HG02884 (cell line): ENCODE results near the gene SPTAN1.
"Not testable (repeated sequence)": the region's sequence is repeated elsewhere in the genome, so short reads cannot be mapped to it uniquely, and the experiment has no call there.

Experiments
- ATAC-seq: cut with Tn5 transposase; IDR thresholded peaks from one replicate; pipeline ENCODE4 v1.9.1; 2021; ENCODE audit warnings: mild to moderate bottlenecking, moderate library complexity; ENCODE audit not compliant: unreplicated experiment

SPTAN1 gene

DNA sequence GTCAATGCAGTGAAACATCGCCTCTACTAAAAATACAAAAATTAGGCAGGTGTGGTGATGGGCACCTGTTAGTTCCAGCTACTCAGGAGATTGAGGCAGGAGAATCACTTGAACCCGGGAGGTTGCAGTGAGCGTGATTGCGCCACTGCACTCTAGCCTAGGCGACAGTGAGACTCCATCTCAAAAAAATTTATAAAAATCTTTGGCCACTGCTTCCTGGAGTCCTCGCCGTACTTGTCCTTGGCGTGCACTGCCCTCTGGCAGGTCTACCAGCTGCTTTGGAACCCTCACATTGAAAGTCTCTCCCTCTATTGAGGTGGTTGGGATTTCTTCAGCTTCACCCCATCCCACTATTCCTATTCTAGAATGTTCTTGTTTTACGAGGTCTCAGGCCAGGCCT, 79.2 kb downstream of the SPTAN1 start:
- ATAC-seq, result no peak

DNA sequence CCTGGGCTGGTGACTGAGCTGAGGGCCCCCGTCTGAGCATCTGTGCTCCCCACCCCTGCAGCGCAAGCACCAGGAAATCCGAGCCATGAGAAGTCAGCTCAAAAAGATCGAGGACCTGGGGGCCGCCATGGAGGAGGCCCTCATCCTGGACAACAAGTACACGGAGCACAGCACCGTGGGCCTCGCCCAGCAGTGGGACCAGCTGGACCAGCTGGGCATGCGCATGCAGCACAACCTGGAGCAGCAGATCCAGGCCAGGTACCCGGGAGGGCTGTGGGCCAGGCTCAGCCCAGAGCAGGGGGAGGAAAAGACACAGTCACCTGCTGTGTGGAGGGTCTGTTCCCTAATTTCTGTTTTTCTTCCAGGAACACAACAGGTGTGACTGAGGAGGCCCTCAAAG, 79.7 kb downstream of the SPTAN1 start:
- ATAC-seq, result no peak

DNA sequence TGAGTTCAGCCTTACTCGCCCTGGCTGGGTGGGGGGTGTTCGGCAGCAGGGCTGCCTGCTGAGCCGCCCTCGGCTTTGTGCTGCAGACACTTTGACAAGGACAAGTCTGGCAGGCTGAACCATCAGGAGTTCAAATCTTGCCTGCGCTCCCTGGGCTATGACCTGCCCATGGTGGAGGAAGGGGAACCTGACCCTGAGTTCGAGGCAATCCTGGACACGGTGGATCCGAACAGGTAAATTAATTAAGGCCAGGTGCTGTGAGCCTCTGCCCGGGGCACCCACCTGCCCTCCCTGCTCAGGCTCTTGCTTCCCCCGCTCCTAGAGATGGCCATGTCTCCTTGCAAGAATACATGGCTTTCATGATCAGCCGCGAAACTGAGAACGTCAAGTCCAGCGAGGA, 80.1 kb downstream of the SPTAN1 start:
- ATAC-seq, result no peak

DNA sequence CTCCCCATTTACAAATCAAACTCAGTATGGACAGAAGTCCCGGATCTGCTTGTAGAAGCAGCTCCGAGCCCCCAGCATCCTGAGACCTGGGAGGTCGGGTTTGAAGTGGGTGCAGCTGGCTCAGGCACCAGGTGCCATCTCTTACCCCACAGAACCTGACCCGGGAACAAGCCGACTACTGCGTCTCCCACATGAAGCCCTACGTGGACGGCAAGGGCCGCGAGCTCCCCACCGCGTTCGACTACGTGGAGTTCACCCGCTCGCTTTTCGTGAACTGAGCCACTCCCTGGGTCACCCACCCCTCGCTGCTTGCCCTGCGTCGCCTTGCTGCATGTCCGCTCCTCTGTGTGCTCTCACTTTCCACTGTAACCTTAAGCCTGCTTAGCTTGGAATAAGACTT, 80.7 kb downstream of the SPTAN1 start:
- ATAC-seq, result no peak

DNA sequence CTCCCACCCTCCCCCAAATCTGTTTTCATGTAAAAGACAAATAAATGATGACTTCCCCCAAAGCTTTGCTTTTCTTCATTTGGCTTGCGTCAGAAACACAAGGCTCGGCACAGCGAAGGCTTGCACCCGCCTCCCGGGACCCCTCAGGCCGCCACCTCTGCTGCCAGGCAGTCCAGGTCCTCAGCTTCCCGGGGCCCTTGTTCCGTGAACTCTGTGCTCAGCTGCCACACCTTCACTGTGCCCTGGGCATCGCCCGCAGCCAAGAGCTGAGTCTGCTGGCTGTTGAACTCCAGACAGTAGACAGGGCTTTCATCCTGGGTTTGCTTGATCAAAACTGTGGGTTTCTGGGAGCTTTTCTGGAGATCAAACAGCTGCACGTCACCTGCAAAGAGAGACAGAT, 81.2 kb downstream of the SPTAN1 start:
- ATAC-seq, result no peak

- no peak for ATAC-seq
Measured at GRCh38 chr9:128634111-128634510, 81.7 kb downstream of the SPTAN1 start.

- no peak for ATAC-seq
Measured at GRCh38 chr9:128634651-128635262, 82.4 kb downstream of the SPTAN1 start.

GRCh38 chr9:128635266-128636023, 83.1 kb downstream of the SPTAN1 start:
- no peak for ATAC-seq

DNA sequence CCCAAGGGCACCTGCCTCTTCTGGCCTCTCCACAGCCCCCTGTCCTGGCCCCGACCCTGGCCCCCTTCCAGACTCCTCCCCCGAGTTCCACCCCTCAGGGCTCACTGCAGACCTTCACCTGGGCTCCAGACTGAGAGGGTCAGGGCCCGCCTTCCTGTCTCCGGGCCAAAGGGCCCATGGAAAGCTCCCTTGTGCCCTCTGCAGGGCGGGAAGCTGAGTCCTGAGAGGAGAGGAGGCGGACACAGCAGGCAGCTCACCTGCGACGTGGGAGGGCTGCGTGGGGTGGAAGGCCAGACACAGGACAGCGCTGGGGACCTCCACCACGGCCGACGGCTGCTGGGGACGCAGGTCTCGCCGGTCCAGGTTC, 83.6 kb downstream of the SPTAN1 start:
- no peak for ATAC-seq

DNA sequence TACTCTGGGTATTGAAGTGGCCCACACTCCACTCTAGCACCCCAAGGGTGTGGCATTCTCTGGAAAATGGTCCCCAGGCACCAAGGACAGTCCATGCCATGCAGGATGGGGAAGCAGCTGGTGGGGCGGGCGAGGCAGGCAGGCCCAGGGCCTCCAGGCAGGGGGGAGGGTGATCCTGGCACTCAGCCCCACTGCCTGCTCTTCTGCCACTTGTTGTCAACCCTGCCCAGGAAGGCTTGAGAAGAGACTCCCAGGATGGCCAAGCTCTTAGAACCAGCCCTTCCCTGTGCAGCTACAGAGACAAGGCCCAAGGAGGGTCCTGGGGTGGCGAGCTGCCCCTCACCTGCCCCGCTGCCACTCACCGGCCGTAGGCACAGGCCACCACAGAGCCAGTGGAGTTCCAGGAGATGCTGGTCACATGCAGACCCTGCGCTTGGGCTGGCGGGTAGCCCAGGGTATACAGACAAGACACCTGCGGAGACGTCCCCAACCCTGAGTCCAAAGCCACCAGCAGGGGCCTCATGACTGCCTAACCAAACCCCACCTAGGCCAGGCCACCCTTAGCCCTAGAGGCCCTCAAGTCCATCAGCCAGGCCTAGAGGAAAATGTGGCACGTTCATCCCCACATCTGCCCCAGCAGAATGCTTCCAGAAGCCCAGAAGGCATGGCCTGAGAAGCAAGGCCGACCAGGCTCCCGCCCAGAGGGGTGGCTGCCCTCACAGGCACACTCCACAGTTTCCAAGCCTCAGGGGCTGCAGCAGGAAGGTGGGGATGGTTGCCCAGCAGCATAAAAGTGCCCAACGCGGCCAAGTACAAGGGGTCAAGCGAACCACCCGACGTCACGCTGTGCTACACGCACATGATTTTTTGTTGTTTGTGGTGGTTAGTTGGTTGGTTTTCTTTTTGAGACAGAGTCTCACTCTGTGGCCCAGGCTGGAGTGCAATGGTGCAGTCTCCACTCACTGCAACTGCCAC, 84.5 kb downstream of the SPTAN1 start:
- no peak for ATAC-seq

DNA sequence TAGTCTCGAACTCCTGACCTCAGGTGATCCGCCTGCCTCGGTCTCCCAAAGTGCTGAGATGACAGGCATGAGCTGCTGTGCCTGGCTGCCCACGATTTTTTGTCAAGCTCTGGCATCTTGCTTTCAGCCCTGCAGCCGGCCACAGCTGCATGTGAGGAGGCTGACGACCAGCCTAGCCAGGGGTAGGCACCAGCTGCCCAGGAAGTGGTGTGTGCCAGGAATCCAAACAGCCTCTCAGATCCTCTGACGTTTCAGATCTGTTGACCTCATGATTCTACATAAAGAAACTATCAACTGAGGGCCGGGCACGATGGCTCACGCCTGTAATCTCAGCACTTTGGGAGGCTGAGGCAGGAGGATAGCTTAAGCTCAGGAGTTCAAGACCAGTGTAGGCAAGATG, 85.3 kb downstream of the SPTAN1 start:
- no peak for ATAC-seq

GRCh38 chr9:128638580-128638979, 86.2 kb downstream of the SPTAN1 start:
- no peak for ATAC-seq

DNA sequence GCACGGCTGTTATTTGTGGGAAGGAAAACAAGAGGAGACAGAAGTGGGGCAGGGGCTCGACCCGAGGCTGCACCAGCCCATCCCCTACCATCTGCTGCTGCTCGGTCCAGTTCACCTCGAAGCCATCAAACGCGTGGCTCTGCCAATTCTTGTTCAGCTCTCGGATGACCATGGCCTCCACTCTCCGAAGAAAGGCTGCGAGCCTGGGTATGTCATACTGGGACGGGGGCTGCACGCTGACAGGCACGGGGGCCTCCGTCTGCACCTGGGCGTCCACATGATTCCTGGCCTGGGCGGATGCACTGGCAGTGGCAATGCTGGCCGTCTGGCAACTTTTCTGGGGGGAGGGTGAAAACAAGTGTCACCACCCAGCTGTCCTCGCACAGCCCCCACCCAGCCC, 88.2 kb downstream of the SPTAN1 start:
- no peak for ATAC-seq

DNA sequence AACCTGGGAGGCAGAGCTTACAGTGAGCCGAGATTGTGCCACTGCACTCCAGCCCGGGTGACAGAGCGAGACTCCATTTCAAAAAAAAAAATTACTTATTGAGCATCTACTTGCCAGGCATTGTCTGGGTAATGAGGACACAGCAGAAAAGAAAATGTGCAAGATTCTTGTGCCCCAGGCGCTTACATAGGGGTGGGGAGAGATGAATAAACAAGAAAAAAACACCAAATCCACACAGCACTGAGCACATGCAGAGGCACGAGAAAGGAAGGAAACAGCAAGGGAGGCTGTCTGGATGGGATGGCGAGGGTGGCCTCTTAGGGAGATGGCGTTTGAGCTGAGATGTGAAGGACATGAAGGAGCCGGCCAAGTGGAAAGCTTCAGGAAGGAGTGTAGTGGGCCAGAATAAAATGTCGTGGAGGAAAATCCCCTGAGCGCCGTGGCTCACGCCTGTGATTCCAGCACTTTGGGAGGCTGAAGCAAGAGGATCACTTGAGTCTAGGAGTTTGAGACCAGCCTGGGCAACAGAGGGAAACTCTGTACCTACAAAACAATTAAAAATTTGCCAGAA, 90.4 kb downstream of the SPTAN1 start:
- ATAC-seq, result no peak

DNA sequence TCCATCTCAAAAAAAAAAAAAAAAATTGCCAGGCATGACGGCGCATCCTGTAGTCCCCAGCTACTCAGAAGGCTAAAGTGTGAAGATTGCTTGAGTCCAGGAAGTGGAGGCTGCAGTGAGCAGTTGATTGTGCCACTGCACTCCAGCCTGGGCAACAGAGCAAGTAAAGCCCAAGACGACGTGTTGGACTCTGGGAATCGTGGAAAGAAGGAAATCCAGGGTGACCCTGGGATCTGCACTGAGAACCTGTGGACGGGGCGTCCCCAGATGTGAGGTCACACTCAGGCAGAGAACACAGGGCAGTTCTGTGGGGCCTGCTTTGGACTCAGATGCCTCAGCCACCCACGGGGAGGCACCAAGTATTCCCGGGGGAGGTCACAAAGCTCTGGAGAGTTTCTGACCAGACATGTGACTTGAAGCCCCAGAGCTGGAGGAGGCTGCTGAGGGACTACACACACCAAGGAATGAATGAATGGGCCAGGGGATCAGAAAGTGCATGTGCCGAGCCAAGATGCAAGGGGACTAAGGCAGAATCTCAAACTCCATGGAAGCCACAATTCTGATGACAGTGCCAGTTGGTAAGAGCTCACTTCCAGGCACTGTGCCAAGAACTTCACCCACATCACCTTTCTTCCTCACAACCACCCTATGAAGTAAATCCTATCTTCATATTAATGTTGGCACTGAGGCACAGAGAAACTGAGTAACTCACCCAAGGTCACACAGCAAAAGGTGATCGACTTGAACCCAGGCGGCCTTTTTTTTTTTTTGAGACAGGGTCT, 91.3 kb downstream of the SPTAN1 start:
- no peak for ATAC-seq

DNA sequence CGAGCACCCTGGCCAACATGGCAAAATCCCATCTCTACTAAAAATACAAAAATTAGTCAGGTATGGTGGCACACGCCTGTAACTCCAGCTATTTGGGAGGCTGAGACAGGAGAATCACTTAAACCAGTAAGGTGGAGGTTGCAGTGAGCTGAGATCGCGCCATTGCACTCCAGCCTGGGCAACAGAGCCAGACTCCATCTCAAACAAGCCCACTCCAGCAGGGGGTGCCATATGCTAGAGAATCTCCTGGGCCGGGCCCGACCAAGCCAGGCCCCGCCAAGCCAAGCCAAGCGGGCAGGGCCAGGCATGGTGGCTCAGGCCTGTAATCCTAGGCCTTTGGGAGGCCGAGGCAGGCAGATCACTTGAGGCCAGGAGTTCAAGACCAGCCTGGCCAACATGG, 95.8 kb downstream of the SPTAN1 start:
- not testable (repeated sequence) for ATAC-seq

- no peak for ATAC-seq
Measured at GRCh38 chr9:128651798-128652197, 99.4 kb downstream of the SPTAN1 start.

DNA sequence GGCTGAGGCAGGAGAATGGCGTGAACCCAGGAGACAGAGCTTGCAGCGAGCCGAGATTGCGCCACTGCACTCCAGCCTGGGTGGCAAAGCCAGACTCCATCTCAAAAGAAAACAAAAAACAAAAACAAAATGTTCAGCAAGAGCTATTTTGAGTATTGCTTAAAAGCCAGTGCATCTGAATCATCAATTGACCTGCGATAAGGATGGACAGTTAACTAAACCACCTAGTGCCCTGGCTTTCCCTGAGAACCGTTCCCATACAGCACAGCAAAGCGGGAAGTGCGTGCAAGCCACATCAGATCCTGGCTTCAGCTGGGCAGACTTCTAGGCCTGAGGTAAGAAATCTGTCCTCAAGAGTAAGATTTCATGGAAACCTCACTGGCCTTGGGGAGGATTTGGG, 101.5 kb downstream of the SPTAN1 start:
- no peak for ATAC-seq

GRCh38 chr9:128654481-128654880, 102.1 kb downstream of the SPTAN1 start:
- ATAC-seq, result no peak
